CD4-positive, alpha-beta T cell treated with Interleukin-1 beta for 1 hour (primary cell): ENCODE results near the gene SKIC2.
"Not testable (repeated sequence)": the region's sequence is repeated elsewhere in the genome, so short reads cannot be mapped to it uniquely, and the experiment has no call there.

Experiments
- DNase-seq, 2 donors: peaks; one replicate each; pipeline ENCODE4 v3.0.0-alpha.2; 2020 to 2022

SKIC2 gene

GRCh38 chr6:31958741-31959739 is at the start of gene SKIC2, which contains the start of gene NELFE:
SKIC2 (plus strand) TSS chr6:31959175; CDS start chr6:31959193, 18 bp downstream.
NELFE (minus strand) TSS chr6:31958971; CDS start chr6:31958446, 525 bp downstream.
- peak; percentile 99 for DNase-seq

DNA sequence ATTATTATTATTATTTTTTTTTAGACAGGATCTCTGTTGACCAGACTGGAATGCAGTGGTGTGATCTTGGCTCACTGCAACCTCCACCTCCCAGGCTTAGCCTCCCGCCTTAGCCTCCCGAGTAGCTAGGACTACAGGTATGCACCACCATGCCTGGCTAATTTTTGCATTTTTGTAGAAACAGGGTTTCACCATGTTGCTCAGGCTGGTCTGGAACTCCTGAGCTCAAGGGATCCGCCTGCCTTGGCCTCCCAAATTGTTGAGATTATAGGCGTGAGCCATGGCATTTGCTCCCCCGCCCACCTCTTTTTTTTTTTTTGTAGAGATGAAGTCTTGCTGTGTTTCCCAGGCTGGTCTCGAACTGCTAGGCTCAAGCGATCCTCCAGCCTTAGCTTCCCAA is 49.7 kb upstream of the SKIC2 start:
- DNase-seq = not testable (repeated sequence)

DNA sequence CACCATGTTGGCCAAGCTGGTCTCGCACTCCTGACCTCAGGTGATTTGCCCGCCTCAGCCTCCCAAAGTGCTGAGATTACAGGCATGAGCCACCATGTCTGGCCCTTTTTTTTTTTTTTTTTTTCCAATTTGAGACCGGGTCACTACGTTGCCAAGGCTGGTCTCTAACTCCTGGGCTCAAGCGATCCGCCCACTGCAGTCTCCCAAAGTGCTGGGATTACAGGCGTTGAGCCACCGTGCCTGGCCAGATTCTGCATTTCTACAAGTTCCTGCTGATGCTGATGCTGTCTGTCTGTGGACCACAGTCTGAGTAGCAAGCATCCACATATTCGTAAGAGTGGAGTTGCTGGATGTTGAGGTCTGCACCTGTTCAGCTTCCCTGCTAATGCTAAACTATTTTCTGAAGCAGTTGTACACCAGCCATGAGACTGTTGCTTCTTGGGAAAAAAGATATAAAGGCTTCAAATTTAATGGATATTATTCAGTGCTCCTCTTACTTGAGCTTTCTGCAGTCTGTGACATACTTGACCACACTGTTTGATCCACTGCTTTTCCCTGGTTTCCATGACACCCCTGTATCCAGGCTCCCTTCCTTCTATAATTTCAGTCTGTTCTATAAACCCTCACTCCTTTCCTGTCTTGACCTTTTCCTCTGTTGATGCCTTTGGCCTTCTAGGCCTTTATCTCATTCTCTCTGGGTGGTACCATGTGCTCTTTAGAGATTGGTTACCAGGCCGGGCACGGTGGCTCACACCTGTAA is 47.0 kb upstream of the SKIC2 start:
- DNase-seq = no peak

- no peak for DNase-seq
These were observed 43.6 kb upstream of the SKIC2 start for GRCh38 chr6:31915351-31915750.

GRCh38 chr6:31915756-31916155 is 43.2 kb upstream of the SKIC2 start:
- DNase-seq = no peak

DNA sequence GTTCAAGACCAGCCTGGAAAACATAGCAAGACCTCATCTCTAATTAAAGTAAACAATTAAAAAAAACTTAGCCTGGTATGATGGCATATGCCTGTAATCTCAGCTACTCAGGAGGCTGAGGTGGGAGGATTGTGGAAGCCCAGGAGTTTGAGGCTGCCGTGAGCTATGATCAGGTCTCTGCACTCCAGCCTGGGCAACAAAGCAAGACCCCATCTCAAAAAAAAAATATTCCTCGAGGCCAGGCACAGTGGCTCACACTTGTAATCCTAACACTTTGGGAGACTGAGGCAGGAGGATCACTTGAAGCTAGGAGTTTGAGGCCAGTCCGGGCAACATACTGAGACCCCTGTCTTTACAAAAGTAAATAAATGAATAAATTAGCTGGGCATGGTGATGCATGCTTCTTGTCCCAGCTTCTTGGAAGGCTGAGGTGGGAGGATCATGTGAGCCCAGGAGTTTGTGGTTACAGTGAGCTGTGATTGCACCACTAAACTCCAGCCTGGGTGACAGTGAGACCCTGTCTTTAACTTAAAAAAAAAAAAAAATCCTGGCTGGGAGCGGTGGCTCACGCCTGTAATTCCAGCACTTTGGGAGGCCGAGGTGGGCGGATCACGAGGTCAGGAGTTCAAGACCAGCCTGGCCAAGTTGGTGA is 40.8 kb upstream of the SKIC2 start:
- DNase-seq = no peak

DNA sequence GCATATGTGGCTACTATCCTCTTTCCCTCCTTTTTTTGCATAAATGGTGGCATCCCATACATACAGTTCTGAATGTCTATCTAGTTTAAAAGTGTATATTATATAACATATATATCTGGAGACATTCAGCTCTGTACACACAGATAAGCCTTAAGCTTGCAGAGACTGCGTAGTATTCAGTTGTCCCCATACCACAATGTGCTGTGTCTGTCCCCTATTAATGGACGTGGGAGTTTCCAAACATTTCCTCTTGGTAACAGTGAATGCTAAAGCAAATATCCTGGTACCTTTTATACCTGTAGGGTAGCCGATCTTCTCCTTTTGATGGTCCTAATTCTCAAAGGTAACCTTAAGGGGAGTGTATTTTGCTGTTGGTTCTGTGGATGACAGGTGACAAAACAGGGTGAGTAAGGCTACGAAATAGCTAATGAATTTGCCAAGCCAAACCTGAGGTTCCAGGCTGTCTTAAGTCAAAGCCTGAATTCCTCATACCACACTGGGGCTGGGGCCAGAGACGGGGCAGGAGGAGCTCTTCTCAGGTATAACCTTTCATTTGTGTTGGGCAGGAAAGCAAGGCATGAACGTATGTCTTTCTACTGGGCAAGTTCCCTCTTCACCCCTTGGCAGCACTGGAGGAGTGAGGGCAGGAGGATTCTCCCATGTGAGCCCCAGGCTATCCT is 39.2 kb upstream of the SKIC2 start:
- no peak for DNase-seq

DNA sequence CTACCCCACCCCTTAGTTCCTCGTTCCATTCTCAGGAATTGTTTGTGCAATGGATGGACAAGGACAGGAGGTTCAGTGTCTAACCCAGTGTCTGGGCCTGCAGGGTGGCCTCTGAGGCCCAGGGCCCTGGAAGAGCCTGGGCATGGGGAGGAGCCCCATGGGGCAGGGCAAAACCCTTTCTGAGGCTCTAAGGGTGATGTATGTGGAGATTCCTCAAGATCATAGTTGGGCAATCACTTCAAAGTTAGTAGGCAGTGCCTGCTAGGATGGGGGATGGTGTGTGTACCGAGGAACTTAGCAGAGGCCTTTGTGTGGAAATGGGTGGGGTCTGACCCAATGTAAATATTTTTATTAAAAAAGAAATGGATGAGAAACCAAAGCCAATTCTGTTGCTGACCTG is 38.2 kb upstream of the SKIC2 start:
- DNase-seq = no peak

GRCh38 chr6:31922942-31923341 is 36.0 kb upstream of the SKIC2 start:
- no peak for DNase-seq

DNA sequence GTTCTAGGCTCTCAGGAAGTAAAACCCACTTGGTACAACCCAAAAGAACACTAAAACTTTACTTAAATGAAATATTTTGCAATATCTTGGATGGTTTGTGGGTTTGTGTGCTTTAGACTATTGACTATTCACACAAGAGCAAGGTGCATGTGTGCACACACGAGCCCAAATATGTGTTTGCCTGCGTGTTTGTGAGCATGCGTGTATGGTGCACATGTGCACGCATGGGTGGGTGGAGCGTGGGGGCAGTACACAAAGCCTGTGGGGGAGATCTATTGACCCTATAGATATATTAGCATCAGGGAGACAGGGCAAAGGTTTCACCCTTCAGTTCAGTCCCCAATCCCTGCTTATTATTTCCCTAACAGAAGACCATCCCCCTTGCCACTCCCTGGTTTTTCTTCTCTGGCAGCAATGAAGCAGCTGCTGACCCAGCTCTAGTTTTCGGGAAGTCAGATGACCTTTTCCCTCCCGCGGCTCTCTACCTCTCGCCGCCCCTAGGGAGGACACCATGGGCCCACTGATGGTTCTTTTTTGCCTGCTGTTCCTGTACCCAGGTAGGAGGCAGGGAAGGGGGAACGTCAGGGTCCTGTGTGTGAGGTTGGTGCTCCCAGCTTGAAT is 31.6 kb upstream of the SKIC2 start, which contains the start of gene C2:
Gene C2 (plus strand): TSS at position 476 of the 621 bp plus-strand sequence. CDS start 36 bp downstream, at position 512.
- DNase-seq = no peak

DNA sequence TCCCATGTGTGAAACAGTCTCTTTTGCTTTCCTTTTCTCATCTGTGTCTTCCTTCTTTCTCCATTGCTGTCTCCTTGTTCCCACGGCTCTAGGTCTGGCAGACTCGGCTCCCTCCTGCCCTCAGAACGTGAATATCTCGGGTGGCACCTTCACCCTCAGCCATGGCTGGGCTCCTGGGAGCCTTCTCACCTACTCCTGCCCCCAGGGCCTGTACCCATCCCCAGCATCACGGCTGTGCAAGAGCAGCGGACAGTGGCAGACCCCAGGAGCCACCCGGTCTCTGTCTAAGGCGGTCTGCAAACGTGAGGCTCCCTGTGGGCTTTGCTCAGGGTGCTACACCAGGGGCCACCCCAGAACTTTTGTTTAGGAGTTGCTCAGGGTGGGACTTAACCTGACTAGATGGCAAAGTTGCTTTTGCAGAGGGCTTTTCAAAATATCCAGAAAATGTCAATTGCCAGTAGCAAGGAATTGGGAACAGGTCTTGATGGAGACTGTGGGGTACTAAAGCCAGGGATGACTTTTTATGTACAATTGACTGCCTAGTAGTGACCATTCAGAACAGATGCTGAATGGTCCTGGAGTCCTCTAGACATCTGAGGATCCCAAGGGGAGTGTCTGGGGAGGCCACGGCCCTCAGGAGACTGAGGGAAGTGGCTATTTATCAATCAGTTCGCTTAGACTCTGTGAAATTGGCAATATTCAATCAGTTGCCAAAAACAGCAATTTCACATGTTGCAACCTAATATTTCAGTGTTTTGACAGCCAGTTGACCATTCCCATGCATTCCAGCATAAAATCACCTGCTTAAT is 30.9 kb upstream of the SKIC2 start:
- DNase-seq = no peak

DNA sequence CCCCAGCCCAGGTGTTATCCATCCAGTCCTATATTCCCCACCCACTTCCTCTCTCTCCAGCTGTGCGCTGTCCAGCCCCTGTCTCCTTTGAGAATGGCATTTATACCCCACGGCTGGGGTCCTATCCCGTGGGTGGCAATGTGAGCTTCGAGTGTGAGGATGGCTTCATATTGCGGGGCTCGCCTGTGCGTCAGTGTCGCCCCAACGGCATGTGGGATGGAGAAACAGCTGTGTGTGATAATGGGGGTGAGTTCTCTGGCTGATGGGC is 30.4 kb upstream of the SKIC2 start:
- no peak for DNase-seq

GRCh38 chr6:31930962-31931361 is 28.0 kb upstream of the SKIC2 start:
- DNase-seq = no peak

DNA sequence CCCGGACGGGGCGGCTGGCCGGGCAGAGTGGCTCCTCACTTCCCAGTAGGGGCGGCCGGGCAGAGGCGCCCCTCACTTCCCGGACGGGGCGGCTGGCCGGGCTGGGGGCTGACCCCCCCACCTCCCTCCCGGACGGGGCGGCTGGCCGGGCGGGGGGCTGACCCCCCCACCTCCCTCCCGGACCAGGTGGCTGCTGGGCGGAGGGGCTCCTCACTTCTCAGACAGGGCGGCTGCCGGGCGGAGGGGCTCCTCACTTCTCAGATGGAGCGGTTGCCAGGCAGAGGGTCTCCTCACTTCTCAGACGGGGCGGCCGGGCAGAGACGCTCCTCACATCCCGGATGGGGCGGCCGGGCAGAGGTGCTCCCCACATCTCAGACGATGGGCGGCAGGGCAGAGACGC is 26.8 kb upstream of the SKIC2 start:
- DNase-seq = not testable (repeated sequence)

GRCh38 chr6:31933537-31933936 is 25.4 kb upstream of the SKIC2 start:
- no peak for DNase-seq

GRCh38 chr6:31935021-31935420 is 24.0 kb upstream of the SKIC2 start:
- DNase-seq = no peak

- no peak for DNase-seq
These were observed 23.2 kb upstream of the SKIC2 start for GRCh38 chr6:31935823-31936222.

GRCh38 chr6:31940256-31940664 is 18.7 kb upstream of the SKIC2 start:
- DNase-seq = no peak

DNA sequence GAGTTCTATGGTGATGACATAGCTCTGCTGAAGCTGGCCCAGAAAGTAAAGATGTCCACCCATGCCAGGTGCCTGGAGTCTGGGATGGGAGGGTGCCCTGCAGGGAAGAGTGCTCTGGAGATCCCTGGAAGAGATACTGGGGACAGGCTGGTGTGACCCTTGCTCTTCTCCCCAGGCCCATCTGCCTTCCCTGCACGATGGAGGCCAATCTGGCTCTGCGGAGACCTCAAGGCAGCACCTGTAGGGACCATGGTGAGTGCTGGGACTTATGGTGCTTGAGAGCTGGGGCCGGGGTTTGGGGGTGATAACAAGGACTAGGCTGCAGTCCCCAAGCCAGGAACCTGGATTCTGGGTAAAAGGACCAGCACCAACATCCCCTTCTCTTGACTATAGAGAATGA is 15.2 kb upstream of the SKIC2 start:
- no peak for DNase-seq

DNA sequence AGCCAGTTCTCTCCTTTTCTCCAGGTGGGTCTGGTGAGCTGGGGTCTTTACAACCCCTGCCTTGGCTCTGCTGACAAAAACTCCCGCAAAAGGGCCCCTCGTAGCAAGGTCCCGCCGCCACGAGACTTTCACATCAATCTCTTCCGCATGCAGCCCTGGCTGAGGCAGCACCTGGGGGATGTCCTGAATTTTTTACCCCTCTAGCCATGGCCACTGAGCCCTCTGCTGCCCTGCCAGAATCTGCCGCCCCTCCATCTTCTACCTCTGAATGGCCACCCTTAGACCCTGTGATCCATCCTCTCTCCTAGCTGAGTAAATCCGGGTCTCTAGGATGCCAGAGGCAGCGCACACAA is 13.8 kb upstream of the SKIC2 start:
- DNase-seq = no peak
